HG03139 (cell line): ENCODE data around the gene PREX1.
A peak's percentile ranks its signal among the peaks of the same experiment; 100 is the strongest.
"Not testable (repeated sequence)": the region's sequence is repeated elsewhere in the genome, so short reads cannot be mapped to it uniquely, and the experiment has no call there.

Experiments
- ATAC-seq: cut with Tn5 transposase; IDR thresholded peaks from one replicate; pipeline ENCODE4 v1.9.1; 2021; ENCODE audit not compliant: unreplicated experiment

PREX1 gene

DNA sequence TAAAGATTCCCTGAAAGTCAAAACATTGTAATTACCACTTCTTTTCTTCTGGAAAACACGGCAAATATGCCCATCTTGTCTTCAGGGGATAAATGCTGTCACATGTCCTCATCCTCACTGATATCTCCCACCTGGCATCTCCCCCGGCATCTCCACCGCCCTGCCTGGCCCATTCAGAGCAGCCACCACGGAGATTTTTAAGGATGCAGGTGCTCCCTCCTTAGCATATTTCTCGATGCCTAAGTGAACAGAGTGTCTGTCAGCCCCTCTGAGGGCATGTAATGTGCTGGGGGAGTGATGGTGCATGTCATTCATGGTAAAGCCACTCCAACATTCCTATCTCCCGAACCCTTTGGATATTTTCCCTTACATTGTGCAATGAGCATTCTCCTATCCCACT is 215.5 kb downstream of the PREX1 start:
- ATAC-seq: no peak

DNA sequence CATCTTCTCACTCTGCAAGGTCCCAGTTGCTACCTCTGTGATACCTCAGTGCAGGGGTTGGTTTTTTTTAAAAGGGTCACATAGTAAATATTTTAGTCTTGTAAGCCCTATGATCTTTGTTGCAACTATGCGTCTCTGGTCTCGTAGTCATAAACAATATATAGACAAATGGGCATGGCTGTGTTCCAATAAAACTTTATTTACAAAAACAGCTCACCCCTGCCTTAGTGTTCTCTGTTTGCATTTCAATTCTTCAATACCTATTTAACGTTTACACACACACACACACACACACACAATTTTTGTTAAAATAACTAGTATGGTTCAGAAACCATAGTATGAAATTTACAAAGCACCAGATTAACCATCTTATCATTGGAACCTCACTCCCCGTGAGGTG is 216.8 kb downstream of the PREX1 start:
- ATAC-seq: no peak

DNA sequence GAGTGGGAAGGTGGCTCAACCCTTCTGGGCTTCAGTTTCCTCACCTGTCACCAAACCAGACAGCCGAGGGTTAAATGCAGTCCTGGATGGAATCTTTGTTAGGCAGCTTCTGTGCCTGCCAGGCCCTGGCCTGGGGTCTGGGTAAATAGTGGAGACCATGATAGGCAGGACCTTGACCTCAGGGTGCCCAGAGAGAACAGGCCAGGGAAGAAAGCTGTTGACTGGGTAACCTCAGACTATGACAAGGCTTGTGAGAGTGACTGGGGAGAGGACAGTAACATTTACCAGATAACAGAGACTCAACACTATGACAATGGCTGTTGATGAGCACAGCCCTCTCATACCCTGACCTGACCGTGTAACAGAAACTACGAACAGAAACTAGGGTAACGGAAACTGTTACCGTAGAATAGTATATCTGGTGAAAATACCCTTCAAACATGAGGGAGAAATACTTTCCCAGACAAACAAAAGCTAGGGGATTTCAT is 218.3 kb downstream of the PREX1 start:
- ATAC-seq: peak; percentile 61

DNA sequence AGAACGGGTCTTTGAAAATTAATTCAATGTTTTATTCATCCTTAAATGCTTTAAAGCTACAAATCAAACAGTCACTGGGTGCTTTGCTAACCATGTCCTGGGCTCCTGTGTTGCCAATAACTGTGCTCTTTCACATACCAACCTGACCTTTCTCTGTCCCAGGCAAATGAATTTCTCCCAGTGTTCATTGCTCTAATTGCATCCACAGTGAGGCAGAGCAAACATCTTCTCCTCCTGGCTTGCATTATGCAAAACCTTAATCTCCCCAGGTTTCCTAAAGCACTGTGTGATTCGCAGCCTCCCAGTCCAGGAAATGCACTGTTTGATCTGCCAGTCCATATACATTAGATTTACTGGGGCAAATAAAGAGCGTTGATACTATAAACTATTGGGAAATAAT is 219.0 kb downstream of the PREX1 start:
- ATAC-seq: no peak

DNA sequence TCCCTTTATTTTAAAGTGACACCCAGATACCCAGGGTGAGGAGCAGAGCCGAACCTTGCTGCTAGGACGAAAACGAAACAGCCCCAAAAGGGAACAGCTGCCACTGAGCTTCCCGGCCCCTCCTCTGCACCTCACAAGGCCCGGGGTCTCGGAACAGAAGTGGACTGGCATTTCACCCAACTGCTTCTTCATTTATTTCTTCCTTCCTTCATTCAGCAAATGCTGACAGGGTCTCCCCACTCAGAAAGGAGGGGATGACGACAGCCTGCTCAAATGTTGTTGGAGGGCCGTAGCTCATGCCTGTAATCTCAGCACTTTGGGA is 220.3 kb downstream of the PREX1 start:
- ATAC-seq: no peak

DNA sequence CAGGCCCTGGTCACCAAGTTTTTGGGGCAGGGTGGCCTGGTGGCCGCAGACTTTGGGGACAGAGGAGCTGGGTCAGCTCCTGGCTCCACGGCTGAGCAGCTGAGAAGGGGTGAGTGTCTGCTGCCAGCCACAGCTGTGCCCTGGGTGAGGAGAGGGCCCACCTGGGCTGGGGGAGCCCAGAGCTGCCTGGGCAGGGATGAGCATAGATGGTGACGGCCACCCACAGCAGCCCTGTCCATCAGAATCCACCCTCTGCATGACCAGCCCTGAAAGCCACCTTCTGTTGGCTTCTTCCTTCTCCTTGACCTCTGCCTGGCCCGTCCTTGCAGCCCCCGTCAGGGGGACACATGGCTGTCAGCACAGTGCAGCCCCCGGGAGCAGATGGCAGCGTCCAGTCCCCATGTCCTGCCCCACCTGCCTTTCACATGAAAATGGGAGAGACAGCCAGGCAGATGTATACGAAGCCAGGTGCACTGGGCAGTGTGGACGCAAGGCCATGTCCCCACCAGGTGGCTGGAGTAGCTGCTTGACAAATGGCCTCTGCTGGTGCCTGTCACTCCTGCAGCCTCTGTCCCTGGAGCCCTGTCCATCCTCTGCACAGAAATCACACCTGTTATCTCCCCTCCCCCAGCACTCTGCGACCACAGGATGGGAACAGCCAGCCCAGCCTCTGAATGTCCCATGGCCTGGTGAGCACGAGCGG is 220.8 kb downstream of the PREX1 start:
- ATAC-seq: no peak

DNA sequence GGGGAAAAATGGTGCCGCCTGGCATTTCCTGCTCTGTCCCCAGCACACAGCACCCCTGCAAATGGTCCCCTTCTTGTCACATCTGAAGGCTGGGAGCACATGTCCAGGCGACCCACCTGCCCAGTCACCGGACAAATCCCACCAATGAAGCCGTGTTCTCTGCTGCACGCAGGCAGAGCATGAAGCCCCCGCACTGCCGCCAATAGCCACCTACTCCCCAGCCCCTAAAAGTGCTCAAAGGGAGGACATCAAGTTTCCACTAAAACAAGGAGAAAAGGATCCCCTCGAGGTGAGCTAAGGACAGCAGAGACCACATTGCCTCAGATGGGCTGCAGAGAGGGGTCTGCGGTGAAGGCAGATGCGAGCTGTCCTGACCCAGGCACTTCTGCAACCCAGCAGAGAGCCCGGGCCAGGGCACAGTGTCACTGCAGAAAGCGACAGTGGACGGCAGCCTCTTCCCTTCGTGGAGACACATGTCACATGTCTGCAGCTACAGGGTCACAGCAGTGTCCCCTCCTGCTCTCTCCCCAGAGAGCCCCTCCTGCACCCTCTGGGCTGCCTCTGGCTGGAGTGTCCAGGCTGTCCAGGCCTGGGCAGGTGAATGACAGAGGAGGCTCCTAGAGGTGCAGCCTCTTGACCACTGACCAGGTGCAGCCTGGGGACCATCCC is 221.5 kb downstream of the PREX1 start:
- ATAC-seq: no peak

DNA sequence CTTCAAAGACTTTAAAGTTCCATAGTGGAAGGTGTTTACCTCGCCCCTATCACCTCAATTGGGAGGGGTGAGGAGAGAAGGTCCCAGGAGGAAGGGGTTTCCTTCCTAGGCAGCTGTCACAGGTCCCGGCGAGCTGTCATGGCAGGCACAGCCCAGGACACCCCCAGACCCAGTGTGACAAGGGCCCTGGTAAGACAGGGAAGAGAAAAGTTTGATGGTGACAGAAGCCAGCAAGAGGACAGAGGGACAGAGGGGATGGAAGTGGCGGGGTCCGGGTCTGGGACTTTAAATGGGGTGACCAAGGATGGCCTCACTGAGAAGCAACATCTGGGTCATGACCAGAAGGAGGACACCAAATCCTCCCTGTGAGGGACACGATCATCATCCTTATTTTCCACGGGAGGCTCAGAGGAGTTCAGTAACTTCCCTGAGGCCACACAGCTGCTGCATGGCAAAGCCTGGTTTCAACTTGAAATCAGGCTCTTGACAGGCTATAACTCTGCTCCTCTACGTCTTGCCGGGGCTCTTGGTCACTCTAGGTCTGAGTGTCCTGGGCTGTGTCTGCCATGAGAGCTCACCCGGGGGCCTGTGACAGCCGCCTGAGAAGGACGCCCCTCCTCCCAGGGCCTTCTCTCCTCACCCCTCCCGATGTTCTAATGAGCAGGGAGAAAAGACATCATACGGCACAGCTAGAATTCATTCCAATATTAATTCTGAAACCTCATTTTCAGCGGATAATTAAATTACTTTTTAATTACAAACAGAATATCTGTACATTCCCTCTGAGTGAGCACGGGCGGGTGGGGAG is 222.2 kb downstream of the PREX1 start:
- ATAC-seq: no peak

DNA sequence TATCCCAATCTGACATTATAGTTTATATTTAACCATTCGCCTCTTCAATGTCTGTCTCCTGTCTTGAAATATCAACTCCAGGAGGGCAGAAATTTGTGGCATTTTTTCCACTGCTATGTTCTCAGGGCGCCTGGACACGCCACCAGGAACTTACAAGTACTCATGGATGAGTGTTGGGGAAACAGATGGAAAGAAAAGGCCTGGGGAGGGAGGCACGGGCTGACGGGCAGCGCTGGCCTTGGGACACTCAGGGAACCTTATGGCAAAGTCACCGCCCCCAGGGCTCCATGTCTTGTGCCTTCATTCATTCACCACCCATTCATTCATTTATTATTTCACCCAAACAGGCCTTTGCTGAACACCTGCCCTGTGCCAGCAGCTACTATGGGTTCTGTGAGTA is 222.9 kb downstream of the PREX1 start:
- ATAC-seq: no peak

DNA sequence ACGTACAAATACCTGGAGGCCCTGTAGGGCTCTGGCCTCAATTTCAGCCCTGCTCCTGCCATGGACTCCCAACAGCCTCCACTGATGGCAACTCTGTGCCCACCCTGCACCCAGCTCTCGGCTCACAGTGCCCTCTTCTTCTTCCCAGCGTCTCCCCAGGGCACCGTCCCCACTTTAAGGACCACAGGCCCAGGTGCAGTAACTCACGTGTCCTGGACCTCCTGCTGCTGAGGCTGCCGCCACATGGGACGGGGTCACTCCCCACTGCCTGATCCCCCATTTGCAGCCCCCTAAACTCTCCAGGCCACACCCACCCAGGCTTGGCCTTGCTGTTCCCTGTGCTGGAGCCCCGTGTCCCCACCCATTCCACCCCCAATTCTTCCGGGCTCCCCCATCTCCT is 223.4 kb downstream of the PREX1 start:
- no peak for ATAC-seq

DNA sequence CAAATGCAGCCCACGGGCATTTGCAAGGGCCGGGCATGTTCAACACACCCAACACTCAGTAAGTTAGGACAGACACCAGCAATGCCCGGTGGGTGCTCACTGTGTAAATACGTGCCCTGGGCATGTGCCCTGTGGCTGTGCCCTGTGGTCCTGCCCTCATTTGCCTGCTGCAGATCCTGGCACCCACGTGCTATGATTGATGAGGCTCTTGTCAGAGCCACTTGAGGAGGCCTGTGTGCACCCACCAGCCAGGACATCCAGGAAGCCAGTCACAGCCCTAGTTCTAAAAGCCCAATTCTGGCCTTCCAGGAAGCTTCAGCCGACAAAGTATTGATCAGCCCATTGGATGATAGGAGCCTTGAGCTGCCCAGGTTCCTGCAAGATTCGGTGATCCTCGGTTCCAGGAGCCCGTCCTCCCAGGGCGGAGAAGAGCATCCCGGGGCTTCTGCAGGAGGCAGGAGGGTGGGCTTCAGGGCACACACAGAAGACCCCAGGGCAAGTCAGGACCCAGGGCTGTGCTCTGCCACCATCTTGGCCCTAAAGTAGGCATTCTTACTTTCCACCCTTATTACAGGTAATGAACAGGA is 223.9 kb downstream of the PREX1 start:
- no peak for ATAC-seq

DNA sequence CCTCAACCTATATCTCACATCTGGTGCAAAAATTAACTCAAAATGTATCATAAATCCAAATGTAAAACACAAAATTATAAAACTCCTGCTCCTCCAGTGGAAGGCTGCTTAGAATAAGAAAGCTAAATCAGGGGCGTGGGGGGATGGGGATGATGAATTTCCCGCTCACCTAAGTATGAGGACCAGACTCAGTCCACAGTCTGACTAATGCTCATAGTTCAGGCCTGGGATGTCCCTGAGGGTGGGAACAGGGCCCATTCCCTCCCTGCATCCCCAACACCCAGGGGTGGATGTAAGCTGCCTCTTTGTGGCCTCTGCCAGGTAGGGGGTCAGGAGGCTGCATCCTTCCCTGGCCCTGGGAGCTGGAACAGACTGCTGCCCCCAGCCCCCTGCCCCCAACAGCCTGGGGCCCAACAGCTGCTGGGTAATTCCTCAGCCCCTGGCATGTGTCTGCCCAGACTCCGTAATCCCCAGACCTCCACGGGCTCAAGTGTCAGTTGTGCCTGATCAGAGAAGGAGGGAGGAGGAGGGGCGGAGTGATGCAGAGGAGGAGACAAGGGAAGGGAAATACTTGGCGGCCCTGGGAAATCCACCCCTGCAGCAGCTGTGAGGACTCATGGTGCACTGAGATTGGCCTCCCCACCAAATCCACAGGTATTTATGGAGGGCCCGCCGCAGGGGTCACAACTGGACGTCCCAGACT is 224.5 kb downstream of the PREX1 start:
- ATAC-seq: no peak

DNA sequence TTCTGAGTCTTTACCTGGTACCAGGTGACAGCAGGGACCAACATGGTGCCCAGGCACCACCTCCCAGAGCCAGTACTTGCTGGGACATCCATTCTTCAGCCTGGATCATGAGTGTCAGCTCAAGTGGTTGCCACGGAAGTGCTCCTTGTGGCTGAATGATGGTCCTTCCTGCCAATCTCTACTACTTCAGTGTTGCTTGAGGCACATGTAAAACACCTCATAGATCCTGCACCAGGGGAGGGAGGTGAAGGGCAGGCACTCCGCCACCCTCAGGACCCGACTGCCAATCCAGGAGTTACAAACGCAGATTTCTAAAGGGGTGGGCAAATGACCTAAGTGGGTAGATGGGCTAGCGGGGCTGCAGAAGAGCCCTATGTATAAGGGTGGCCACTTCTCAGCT is 226.0 kb downstream of the PREX1 start:
- ATAC-seq: no peak

DNA sequence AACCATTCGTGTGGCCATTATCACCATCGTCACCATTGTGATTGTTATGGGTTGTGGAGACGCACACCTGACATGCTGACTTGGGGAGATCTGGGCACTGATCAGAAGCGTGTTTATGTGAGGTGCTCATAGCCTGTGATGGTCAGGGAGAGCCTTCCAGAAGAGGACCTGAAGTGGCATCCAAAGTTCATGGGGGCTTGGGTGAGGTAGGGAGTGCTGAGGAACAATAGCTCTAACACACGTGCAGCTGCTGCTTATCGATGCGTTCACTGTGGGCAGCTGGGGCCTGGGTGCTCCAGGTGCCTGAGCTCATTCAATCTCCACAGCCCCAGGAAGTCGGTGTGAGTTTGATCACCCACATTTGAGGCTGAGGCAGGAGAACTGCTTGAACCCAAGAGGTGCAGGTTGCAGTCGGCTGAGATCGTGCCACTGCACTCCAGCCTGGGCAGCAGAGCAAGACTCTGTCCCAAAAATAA is 227.3 kb downstream of the PREX1 start:
- ATAC-seq: no peak

DNA sequence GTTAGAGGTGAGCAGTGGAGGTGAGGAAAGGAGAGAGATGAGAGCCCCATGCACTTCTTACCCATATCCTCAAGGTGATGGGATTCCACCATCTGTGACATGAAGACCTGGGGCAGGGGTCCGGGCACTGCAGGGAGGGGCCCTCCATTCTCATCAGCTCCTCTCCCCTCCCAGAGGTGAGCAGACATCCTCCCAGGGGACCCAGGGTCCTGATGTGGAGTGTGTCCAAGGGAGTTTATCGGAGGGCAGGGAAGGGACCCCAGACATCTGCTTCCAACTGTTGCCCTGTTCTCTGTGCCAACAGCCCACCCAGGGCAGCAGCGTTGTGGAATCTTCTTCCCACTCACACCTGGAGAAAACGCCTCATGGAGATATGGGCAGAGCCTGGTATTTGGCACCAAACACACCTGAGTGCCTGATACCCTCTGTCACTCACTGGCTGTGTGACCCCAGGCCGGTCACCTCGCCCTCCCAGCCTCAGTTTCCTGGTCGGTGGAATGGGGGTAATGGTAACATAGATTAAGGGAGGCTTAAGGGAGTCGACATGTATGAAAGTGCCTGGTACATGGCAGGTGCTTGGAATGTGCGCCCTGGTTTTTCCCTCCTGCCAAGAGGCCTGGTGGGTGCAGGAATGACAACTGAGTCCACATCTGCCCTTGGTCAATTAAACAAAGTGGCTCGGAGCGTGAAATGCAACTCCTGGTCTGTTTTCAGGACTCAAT is 227.9 kb downstream of the PREX1 start:
- ATAC-seq: no peak

DNA sequence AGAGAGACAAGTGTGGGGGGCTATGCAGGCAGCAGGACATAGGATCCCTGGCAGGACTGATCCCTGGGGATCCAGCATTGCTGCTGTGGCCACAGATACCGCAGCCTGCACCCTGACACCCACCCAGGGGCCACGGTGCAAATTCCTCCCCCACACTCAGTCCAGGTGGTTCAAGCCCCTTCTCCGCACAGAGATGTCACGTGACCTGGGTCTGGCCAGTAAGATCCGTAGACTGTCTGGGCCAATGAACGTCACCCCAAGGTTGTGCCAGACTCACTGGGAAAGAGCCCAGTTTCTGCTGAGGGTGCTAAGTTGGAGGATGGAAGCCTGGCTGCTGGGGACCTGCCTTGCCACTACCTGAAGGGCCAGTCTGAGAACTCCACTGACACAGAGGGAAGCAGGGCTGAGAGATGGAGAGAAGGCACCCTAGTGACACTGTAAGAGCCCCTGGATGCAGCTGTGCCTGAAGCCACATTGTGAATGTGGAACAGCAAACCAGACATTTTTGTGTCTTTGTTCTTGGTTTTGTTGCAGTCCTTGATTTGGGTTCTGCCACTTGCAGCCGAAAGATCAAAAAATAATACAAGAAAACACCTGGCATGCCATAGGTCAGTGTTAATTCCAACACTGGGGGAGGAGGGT is 228.6 kb downstream of the PREX1 start:
- ATAC-seq: no peak

DNA sequence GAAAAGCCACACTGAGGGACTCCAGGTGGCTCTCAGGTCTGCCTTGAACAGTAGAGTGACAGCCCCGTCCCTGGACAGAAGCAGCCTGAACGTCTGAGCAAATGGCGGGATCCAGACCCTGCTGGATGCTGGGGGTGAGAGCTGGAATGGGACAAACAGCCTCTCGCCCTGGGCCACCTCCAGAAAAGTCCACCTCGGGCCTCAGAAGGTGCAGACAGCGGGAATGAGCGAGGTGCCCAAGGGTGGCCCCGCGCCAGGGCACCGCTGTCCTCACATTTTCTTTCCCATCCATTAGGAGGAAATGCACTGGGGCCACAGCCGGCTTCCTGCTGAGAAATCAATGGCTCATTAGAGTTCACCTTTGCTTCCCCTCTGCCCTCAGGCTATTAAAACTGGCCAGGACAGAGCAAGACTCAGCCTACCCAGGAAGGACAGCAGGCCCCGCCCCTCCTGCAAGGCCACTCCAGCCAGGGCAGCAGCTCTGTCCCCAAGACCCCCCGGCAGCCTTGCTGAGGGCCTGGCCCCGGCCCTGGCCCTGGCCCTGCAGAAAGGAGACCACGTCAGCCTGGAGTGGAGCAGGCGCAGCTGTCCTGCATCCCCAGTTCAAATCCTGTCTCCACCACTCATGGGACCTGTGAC is 229.4 kb downstream of the PREX1 start:
- ATAC-seq: not testable (repeated sequence)

DNA sequence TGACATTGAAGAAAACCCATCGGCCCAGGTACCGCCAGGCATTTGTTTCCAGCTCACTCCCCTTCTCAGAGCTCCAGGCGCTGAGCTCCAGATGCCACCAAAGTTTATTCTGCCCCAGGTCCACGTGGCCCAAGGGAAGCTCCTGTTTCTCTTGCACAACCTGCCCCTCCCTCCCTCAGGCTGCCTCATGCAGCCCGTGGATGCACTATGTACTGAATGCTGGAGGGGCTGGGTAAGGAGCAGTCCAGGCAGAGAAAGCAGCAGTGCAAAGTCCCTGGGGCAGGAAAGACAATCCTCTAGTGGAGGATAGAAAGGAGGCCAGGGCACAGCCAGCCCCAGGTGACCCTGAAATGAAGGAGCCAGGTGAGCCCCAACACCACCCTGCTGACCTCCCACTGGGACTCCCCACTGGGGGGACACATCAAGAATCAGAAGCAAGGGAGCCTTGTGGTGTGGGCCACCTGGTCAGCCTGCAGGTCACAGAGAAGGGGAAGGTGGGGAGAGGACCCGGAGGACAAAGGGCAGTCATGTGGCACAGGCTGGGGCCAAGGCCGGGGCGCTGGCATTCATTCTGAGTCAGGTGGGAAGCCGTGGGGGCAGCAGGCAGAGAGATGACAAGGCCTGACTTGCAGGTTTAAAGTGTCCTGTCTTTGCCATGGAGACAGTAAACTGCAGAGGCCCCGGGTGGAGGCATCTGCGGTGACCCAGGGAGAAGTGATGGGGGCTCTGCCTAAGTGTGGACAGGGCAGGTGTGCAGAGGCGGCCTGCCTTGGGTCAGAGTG is 230.1 kb downstream of the PREX1 start:
- no peak for ATAC-seq
